B cell (primary cell): Measurements from ENCODE around the gene SYNE1. TPM values are rescaled to one million over a fixed set of nuclear protein-coding genes. Genes with fewer than 3 reads are reported as not detected.

ENCODE experiments used
- ATAC-seq: fragments of 200-7000 bp; cut with Tn5 transposase; one replicate; pipeline ENCODE4 v1.10.0; 2021; ENCODE audit warnings: low read depth, mild to moderate bottlenecking, moderate number of reproducible peaks, moderate library complexity
- CTCF ChIA-PET: fragments of 350-600 bp; sonication (Branson Sonifier 250); formaldehyde crosslinking; loops from one replicate; lab custom pipeline; 2021; ENCODE audit warnings: antibody characterized with exemption, inconsistent platforms; lab: Charles Lee
- POLR2A ChIA-PET: fragments of 350-600 bp; sonication (Branson Sonifier 250); formaldehyde crosslinking; loops from one replicate; lab custom pipeline; 2021; ENCODE audit warnings: antibody characterized with exemption; lab: Charles Lee
- DNase-seq: peaks from one replicate; pipeline ENCODE4 v3.0.0; 2013
- H2AFZ ChIP-seq: 2 replicates; pipeline ENCODE4 v1.6.1; 2012; ENCODE audit warnings: mild to moderate bottlenecking, low read depth, low read length; ENCODE audit not compliant: insufficient read depth, poor library complexity, severe bottlenecking
- H3K27ac ChIP-seq, 2 donors: 1 replicate in 1 of 2; 2 replicates in 1 of 2; pipeline ENCODE4 v1.5.1; 2012 to 2013; ENCODE audit warnings: low read length in 2 of 2, mild to moderate bottlenecking in 2 of 2, moderate library complexity in 1 of 2
- H3K27me3 ChIP-seq, 4 experiments: fragments of 200-600 bp in 1 of 4; sonication (generic) in 1 of 4; replicated peaks in 1 of 4; 1 replicate in 2 of 4; 2 replicates in 2 of 4; pipeline versions ENCODE4 v1.6.1 to v1.7.0; 2013 to 2016; ENCODE audit warnings: low read length in 3 of 4, mild to moderate bottlenecking in 2 of 4, mixed read lengths in 1 of 4, moderate library complexity in 1 of 4; ENCODE audit not compliant: insufficient read depth in 4 of 4, control insufficient read depth in 3 of 4; ENCODE audit errors: control extremely low read depth in 1 of 4
- H3K36me3 ChIP-seq, 2 experiments: replicated peaks in 1 of 2; 1 replicate in 1 of 2; 2 replicates in 1 of 2; pipeline versions ENCODE4 v1.6.1 to v1.7.1; 2013; ENCODE audit warnings: low read length in 1 of 2; ENCODE audit not compliant: insufficient read depth in 2 of 2, control insufficient read depth in 1 of 2; ENCODE audit errors: control extremely low read depth in 1 of 2, extremely low read depth in 1 of 2
- H3K4me1 ChIP-seq, 2 donors: fragments of 200-600 bp in 1 of 2; sonication (generic) in 1 of 2; 1 replicate in 1 of 2; 2 replicates in 1 of 2; pipeline versions ENCODE4 v1.5.1 to v1.6.1; 2013 to 2017; ENCODE audit warnings: low read length in 2 of 2; ENCODE audit not compliant: control insufficient read depth in 2 of 2, insufficient read depth in 2 of 2
- H3K4me2 ChIP-seq: replicated peaks from 2 replicates; pipeline ENCODE3; 2012; ENCODE audit warnings: mild to moderate bottlenecking, low read depth, low read length; ENCODE audit not compliant: poor library complexity, severe bottlenecking
- H3K4me3 ChIP-seq, 5 experiments: fragments of 200-600 bp in 1 of 5; sonication (generic) in 1 of 5; 1 replicate in 3 of 5; 2 replicates in 2 of 5; pipeline versions ENCODE4 v1.5.1 to v1.7.0; 2011 to 2016; ENCODE audit warnings: low read length in 4 of 5, mild to moderate bottlenecking in 4 of 5, low read depth in 2 of 5, control low read depth in 1 of 5, moderate library complexity in 1 of 5; ENCODE audit not compliant: insufficient read depth in 1 of 5; ENCODE audit errors: control extremely low read depth in 1 of 5, extremely low read depth in 1 of 5
- H3K79me2 ChIP-seq: fragments of 200-600 bp; sonication (generic); one replicate; pipeline ENCODE4 v1.6.0; 2016; ENCODE audit warnings: low read length; ENCODE audit not compliant: control insufficient read depth, insufficient read depth
- H3K9ac ChIP-seq: fragments of 200-600 bp; sonication (generic); 2 replicates; pipeline ENCODE4 v1.6.1; 2017; ENCODE audit warnings: mild to moderate bottlenecking, low read length, moderate library complexity
- H3K9me3 ChIP-seq, 3 donors: one replicate each; pipeline versions ENCODE4 v1.6.1 to v1.7.1; 2013; ENCODE audit warnings: low read length in 2 of 3; ENCODE audit not compliant: control insufficient read depth in 2 of 3, insufficient read depth in 1 of 3; ENCODE audit errors: control extremely low read depth in 1 of 3
- H4K20me1 ChIP-seq: 2 replicates; pipeline ENCODE4 v1.6.0; 2012; ENCODE audit warnings: mild to moderate bottlenecking, low read length; ENCODE audit not compliant: insufficient read depth, control insufficient read depth, poor library complexity, severe bottlenecking
- H3K27ac Mint-ChIP-seq: one replicate; pipeline ENCODE4 v1.8.0; 2021; ENCODE audit warnings: mixed read lengths
- H3K27me3 Mint-ChIP-seq: one replicate; pipeline ENCODE4 v1.8.0; 2021; ENCODE audit warnings: mixed read lengths
- H3K4me1 Mint-ChIP-seq: one replicate; pipeline ENCODE4 v1.8.0; 2021; ENCODE audit warnings: mixed read lengths
- H3K4me3 Mint-ChIP-seq: one replicate; pipeline ENCODE4 v1.8.0; 2021; ENCODE audit warnings: mixed read lengths
- H3K9me3 Mint-ChIP-seq: one replicate; pipeline ENCODE4 v1.8.0; 2022; ENCODE audit warnings: mixed read lengths; ENCODE audit not compliant: insufficient read depth
- EZH2 ChIP-seq: IDR thresholded peaks from 2 replicates; pipeline ENCODE4 v1.6.1; 2012; ENCODE audit warnings: borderline replicate concordance, low read depth, mild to moderate bottlenecking, moderate library complexity, low read length; ENCODE audit not compliant: insufficient read depth, poor library complexity, severe bottlenecking
- WGBS: methylation state at CpG from one replicate; pipeline ENCODE4 v1.1.5; 2013; ENCODE audit warnings: missing lambda C conversion rate; ENCODE audit not compliant: insufficient coverage; 5-methylcytosine and 5-hydroxymethylcytosine counted together
- intact Hi-C: fragments of 100-400 bp; cut with micrococcal nuclease; formaldehyde crosslinking; loops from one replicate; pipeline ENCODE4 v1.10.0; 2022
- polyA plus RNA-seq: library from polyadenylated mRNA; depleted of rRNA; stranded (reverse); fragments of >200 nt; gene quantifications from 2 replicates; pipeline ENCODE4 v1.2.3, GENCODE V29; 2012
- total RNA-seq, 2 donors: library from RNA; stranded (reverse); fragments of 120-200 nt in 1 of 2; gene quantifications; 1 replicate in 1 of 2; 2 replicates in 1 of 2; pipeline versions ENCODE4 v1.2.3 to v1.2.4, GENCODE V29; 2013 to 2022
- TF ChIP-seq, protein P1 (sequence below): fragments of 200-600 bp; IDR thresholded peaks from one replicate; pipeline ENCODE4 v1.8.0; 2022; ENCODE audit warnings: antibody characterized with exemption, mild to moderate bottlenecking

Gene SYNE1
- total and polyA plus RNA-seq, 2 donors (not counting 1 experiment from before 2014, with no cell fraction given), result 49.2 to 108 TPM

DNA sequence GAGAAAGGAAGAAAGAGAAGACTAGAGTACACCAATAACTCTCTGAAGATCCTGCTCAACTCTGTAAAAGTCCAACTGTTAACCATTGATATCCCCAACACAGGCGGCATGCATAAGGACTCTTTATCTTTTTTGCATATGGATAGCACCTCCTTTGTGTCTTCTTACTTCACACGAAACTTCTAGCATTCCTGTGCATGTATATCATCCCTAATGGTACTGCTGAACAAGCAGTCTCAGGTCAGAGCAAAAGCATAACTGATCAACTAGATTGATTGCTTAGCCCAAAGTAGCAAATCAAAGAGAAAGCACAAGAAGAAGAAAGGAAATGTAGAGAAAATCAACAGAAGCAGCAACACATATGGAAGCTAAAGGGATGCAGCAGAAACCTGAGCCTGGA lies 234.4 kb downstream of the SYNE1 start:
- no peak for ATAC-seq
- H3K4me3 Mint-ChIP-seq, result no peak overlapping the region
- Histone ChIP-seq H3K4me2 (no peak overlapping the region), H3K27me3 (no peaks in the 10 kb centered on the region), H3K27ac (no peak overlapping the region), H3K79me2 (no peaks in the 10 kb centered on the region), H3K36me3 (no peaks in the 10 kb centered on the region), H3K4me1 (no peaks in the 10 kb centered on the region), H3K9ac (no peak overlapping the region), H2AFZ (no peak overlapping the region), H3K9me3 (no peaks in the 10 kb centered on the region), H3K4me3 (no peak overlapping the region), H4K20me1 (no peaks in the 10 kb centered on the region)
- no peak for DNase-seq
- ChIA-PET POLR2A (no interaction called here), CTCF (no interaction called here)
- no peaks in the 10 kb centered on the region for H3K4me1 Mint-ChIP-seq
- 86% methylated on average over 2 of the region's 2 CpGs for WGBS
- no peak overlapping the region for H3K27ac Mint-ChIP-seq
- intact Hi-C loops, result no loop called here
- H3K27me3 Mint-ChIP-seq, result no peaks in the 10 kb centered on the region
- H3K9me3 Mint-ChIP-seq, result no peaks in the 10 kb centered on the region
- no peak for TF ChIP-seq EZH2
- TF ChIP-seq, protein P1, sequence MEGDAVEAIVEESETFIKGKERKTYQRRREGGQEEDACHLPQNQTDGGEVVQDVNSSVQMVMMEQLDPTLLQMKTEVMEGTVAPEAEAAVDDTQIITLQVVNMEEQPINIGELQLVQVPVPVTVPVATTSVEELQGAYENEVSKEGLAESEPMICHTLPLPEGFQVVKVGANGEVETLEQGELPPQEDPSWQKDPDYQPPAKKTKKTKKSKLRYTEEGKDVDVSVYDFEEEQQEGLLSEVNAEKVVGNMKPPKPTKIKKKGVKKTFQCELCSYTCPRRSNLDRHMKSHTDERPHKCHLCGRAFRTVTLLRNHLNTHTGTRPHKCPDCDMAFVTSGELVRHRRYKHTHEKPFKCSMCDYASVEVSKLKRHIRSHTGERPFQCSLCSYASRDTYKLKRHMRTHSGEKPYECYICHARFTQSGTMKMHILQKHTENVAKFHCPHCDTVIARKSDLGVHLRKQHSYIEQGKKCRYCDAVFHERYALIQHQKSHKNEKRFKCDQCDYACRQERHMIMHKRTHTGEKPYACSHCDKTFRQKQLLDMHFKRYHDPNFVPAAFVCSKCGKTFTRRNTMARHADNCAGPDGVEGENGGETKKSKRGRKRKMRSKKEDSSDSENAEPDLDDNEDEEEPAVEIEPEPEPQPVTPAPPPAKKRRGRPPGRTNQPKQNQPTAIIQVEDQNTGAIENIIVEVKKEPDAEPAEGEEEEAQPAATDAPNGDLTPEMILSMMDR, result no peak

DNA sequence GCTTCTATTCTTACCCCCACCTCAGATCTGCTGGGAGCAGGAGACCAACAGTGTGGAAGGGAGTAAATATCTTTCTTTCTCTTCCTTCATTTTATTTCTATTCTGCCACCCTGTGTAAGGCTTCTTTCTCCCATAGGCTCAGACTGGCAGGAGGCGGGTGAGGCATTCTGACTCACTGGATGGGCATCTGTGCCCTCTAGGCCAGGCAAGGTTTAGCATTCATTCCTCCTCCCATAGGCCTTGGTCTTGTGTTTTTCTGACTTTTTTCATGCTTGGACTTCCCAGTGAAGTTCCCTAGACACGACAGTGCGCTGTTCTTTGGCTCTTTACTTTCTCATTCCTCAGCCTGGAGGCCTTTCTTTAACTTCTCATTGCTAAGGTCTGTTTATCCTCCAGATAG lies 235.2 kb downstream of the SYNE1 start:
- POLR2A ChIA-PET, result no interaction called here
- 92% methylated on average over 3 of the region's 3 CpGs for WGBS

More for the DNA sequence above, 235.2 kb downstream of the SYNE1 start:
- no peaks in the 10 kb centered on the region for H3K36me3 ChIP-seq
- no peak for TF ChIP-seq EZH2
- TF ChIP-seq, protein P1, result no peak
- H3K27me3 ChIP-seq, result no peaks in the 10 kb centered on the region
- ATAC-seq (no peak), DNase-seq (no peak)
- no peaks in the 10 kb centered on the region for H3K9me3 ChIP-seq
- H3K4me1 ChIP-seq, result no peaks in the 10 kb centered on the region
- no peak overlapping the region for H3K4me2 ChIP-seq
- H3K9ac ChIP-seq, result no peak overlapping the region
- H3K9me3 Mint-ChIP-seq, result no peaks in the 10 kb centered on the region
- no peaks in the 10 kb centered on the region for H4K20me1 ChIP-seq
- H3K79me2 ChIP-seq, result no peaks in the 10 kb centered on the region
- H3K27ac ChIP-seq, result no peak overlapping the region
- no peaks in the 10 kb centered on the region for H3K27me3 Mint-ChIP-seq
- CTCF ChIA-PET, result no interaction called here
- H3K4me3 ChIP-seq, result no peak overlapping the region
- no peak overlapping the region for H2AFZ ChIP-seq
- H3K4me1 Mint-ChIP-seq, result no peaks in the 10 kb centered on the region
- no peak overlapping the region for H3K4me3 Mint-ChIP-seq
- H3K27ac Mint-ChIP-seq, result no peak overlapping the region
- intact Hi-C loops, result no loop called here
